Myocyte (in vitro differentiated cells): ENCODE measurements around the gene ACVR2A. TPM values are rescaled to one million over a fixed set of nuclear protein-coding genes. Genes with fewer than 3 reads are reported as not detected.
A peak's percentile ranks its signal among the peaks of the same experiment; 100 is the strongest.

ENCODE experiments used
- DNase-seq: peaks from one replicate; pipeline ENCODE4 v3.0.0-alpha.2; 2012; ENCODE audit warnings: low read depth
- total RNA-seq: library from RNA; depleted of rRNA; stranded (reverse); fragments of >200 nt; gene quantifications from 2 replicates; pipeline ENCODE4 v1.2.3, GENCODE V29; 2014

Gene ACVR2A
- total RNA-seq, 1 donor from 2014 or later: 13.3 TPM

GRCh38 chr2:147917161-147917560, 72.3 kb downstream of the ACVR2A start:
- DNase-seq: no peak

- peak; percentile 18 for DNase-seq
Observed at GRCh38 chr2:147923846-147924245, 79.0 kb downstream of the ACVR2A start.

DNA sequence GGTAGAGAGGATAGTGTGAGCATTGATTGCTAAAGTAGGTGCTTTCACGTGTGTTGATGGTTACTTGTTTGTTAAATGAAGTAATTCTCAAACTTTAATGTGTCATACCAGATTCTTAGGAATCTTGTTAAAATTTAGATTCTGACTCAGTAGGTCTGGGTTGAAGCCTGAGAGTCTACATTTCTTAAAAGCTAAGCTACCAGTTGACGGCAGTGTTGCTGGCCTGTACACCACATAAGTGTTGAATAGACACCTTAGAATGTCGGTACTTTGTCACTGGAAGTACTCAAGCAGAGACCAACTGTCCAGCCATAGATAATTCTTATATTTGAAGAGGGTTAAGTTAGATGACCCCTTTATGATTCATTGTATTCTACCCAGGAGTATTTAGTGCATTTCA, 79.8 kb downstream of the ACVR2A start:
- DNase-seq: no peak

DNA sequence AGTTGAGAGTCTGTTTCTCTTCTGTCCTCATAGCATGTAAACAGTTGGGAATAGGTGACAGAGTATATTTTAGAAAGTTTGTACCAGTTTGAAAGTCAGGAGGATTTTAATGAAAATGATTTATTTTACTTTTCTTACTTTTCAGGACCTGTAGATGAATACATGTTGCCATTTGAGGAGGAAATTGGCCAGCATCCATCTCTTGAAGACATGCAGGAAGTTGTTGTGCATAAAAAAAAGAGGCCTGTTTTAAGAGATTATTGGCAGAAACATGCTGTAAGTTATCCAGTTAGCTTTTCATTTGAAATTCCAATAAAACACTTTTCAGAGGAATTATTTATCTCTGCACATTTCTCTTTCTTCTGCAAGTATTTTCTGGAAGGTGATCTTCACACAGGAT, 81.1 kb downstream of the ACVR2A start:
- no peak for DNase-seq

DNA sequence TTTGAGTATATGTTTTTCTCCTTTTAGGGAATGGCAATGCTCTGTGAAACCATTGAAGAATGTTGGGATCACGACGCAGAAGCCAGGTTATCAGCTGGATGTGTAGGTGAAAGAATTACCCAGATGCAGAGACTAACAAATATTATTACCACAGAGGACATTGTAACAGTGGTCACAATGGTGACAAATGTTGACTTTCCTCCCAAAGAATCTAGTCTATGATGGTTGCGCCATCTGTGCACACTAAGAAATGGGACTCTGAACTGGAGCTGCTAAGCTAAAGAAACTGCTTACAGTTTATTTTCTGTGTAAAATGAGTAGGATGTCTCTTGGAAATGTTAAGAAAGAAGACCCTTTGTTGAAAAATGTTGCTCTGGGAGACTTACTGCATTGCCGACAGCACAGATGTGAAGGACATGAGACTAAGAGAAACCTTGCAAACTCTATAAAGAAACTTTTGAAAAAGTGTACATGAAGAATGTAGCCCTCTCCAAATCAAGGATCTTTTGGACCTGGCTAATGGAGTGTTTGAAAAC, 82.3 kb downstream of the ACVR2A start:
- no peak for DNase-seq

DNA sequence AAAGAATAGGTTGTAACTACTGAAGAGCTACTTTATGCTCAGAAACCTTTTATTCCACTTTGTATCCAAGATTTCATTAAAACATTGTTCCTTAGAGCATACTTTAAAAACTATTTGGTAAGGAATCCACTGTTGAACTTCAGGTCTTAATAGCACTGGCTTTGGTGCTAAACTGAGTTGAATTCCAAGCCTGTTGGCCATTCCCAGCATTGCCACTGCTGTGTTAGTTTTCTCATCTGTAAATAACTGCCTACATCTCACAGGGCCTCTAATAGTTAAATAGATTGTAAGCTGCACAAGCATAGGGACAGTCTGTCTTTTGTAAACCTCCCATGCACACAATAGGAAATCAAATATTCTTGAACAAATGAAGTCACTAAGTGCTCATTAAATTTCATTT, 89.1 kb downstream of the ACVR2A start:
- DNase-seq: no peak

DNA sequence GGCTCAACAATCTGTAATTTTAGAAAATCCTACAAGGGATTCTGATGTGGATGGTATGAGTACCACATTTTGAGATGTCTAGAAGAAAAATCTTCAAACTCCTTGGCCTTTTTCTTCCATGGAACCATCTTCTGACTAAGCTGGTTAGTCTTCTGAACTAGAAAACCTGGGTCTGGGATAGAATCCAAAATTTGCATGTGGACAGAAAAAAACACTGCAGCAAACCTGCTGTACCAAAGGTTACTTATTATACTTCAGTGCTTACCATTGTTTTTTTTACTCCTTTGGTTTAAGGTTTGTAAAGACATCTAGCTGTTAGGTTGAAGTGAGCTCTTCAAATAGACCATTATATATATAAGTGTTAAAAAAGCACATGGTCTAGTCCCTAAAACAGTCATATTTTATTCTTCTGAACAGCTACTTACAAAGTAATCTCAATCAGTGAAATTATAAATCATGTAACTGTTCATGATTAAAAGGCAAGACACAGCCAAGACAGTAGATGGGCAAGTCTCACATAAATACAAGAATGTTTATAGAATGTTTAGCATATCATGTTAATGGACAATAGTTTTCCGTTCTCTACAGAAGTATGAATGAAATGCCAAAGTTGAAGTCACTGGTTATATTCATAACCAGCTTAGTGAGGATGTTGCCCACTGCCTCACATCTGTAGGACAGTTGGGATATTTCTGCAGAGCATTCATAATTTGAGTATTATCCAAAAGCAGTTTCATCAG, 90.2 kb downstream of the ACVR2A start:
- DNase-seq: no peak

DNA sequence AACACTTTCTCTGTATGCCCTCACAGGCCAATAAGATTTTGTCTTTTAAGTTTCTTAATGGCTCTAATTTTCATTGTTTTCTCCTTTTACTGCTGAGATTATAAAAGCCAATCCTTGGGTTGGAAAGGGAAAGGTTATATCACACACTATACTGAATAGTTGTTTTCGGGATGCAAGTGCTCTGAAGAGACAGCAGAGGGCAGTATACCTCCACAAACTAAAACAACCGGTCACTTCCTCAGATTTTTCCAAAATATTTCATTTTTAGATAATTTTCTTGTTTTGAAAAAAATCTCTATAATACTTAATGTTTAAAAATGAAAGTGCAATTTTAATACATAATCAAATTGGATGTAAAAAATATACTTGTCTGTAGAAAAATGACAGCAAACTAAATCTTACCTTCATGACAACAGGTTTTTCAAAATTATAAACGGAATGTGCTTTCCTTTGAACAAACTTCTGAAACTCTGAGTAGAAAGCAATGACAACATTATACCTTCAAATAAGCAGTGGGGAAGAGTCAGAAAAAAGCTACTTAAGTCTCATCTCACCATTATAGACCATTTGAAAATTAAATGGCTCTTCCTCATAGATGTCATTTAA, 93.0 kb downstream of the ACVR2A start:
- DNase-seq: peak; percentile 45

DNA sequence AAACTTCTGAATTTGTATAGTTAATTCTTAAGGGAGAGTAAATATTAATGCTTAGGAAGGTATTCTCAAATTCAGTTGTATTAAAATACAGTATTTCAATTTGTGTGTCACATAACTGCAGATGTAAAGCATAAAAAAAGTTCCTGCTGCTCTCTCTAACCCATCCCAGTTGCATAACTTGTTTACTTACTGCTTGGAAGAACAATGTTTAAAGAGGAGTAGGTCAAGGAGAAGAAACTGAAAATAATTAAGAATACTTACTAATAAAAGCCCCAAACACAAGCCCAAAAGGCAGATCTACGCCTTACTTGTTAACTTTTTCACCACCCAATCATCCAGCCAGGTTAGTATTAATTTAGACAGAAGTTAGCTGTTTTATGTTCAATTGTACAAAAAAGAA, 94.5 kb downstream of the ACVR2A start:
- DNase-seq: no peak

- peak; percentile 66 for DNase-seq
Observed at GRCh38 chr2:147945660-147946059, 100.8 kb downstream of the ACVR2A start.

DNA sequence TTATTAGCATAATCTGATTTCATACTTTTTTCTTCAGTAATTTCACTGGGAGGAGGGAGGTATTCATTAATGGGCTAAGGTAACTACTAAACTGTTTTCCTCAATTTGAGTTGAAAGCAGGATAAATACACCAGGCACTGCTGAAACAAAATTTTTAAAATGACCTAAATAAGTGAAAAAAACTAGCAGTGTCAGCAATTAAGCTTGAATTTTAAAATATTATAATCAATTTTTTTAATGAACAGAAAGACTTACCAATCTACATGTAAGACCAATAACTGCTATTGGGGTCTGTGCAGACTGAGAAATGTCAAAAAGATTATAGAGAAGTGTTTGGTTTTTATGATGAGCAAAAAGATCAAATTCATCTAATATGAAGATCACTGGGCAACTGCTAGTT, 107.3 kb downstream of the ACVR2A start:
- DNase-seq: no peak

DNA sequence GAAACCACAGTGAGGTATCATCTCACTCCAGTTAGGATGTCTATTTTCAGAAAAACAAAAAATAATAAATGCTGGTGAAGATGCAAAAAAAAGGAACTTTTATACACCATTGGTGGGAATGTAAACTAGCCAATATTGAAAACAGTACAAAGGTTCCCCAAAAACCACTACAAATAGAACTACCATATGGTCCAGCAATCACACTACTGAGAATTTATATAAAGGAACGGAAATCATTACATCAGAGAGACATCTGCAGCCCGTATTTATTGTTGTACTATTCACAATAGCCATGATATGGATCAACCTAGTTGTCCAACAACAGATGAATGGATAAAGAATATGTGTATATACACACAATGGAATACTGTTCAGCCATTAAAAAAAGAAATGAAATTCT, 123.7 kb downstream of the ACVR2A start:
- no peak for DNase-seq

- DNase-seq: no peak
Observed at GRCh38 chr2:147976102-147976501, 131.3 kb downstream of the ACVR2A start.

GRCh38 chr2:147977679-147978078, 132.8 kb downstream of the ACVR2A start:
- no peak for DNase-seq

Other genes starting within 250 kb of the ACVR2A start
- gene ORC4, start 175.7 kb downstream of the ACVR2A start, total RNA-seq: 50.0 and 81.1 TPM in 2 replicates
- 13.2 and 21.9 TPM in 2 replicates for gene MBD5, start 176.1 kb downstream of the ACVR2A start, total RNA-seq